Measurements from ENCODE around the gene PREB.

GRCh38 chr2:27109083-27109482, 25.4 kb downstream of the PREB start:
- TF ChIP-seq CTCF (IDR thresholded peaks at IDR 0.05; ENCODE audit: insufficient read depth, low read length, poor library complexity, severe bottlenecking) (no peak), EZH2phosphoT487 (conservative IDR thresholded peaks at IDR 0.05; ENCODE audit: low read length) (no peak)
